Panc1 (cell line): Measurements from ENCODE around the gene ZNF644. TPM values are rescaled to one million over a fixed set of nuclear protein-coding genes. Genes with fewer than 3 reads are reported as not detected.

Experiments
- ATAC-seq: fragments of 200-7000 bp; cut with Tn5 transposase; 2 replicates; pipeline ENCODE4 v1.9.1; 2020; ENCODE audit warnings: mild to moderate bottlenecking, moderate library complexity
- BruUV-seq: library from RNA; stranded (reverse); fragments of 400-500 nt; replicated peaks from 2 replicates; lab custom pipeline; 2021; lab: Mats Ljungman, UMichigan
- CTCF ChIA-PET: fragments of 300-600 bp; sonication (Branson Sonifier 250); formaldehyde crosslinking; loops from one replicate; lab custom pipeline; 2022; ENCODE audit warnings: antibody characterized with exemption; lab: Charles Lee
- POLR2A ChIA-PET: fragments of 300-600 bp; sonication (Branson Sonifier 250); formaldehyde crosslinking; loops from one replicate; lab custom pipeline; 2022; ENCODE audit warnings: antibody characterized with exemption; lab: Charles Lee
- DNase-seq: peaks from one replicate; pipeline ENCODE4 v3.0.0-alpha.2; 2010; ENCODE audit warnings: low read depth, low spot score
- H3K27ac ChIP-seq: 2 replicates; pipeline ENCODE4 v1.5.1; 2011; ENCODE audit warnings: mild to moderate bottlenecking, low read length, inconsistent platforms
- H3K27me3 ChIP-seq: fragments of 200-500 bp; sonication (Bioruptor generic); 2 replicates; pipeline ENCODE4 v1.6.0; 2014; ENCODE audit warnings: low read length, inconsistent platforms; ENCODE audit not compliant: control insufficient read depth, insufficient read depth
- H3K36me3 ChIP-seq: fragments of 200-500 bp; sonication (Bioruptor generic); 2 replicates; pipeline ENCODE4 v1.5.1; 2014; ENCODE audit warnings: inconsistent platforms, mild to moderate bottlenecking, low read length, moderate library complexity; ENCODE audit not compliant: control insufficient read depth, insufficient read depth
- H3K4me1 ChIP-seq: 2 replicates; pipeline ENCODE4 v1.5.1; 2011; ENCODE audit warnings: inconsistent platforms, mild to moderate bottlenecking, low read length, moderate library complexity; ENCODE audit not compliant: control insufficient read depth, insufficient read depth
- H3K4me3 ChIP-seq, 2 experiments: 2 replicates each; pipeline ENCODE4 v1.5.1; 2011 to 2012; ENCODE audit warnings: low read depth in 2 of 2, low read length in 2 of 2, mild to moderate bottlenecking in 2 of 2, inconsistent platforms in 1 of 2, moderate library complexity in 1 of 2
- H3K9me3 ChIP-seq: fragments of 200-500 bp; sonication (Bioruptor generic); 2 replicates; pipeline ENCODE4 v1.5.1; 2014; ENCODE audit warnings: low read depth, mild to moderate bottlenecking, inconsistent platforms, low read length, moderate library complexity; ENCODE audit not compliant: control insufficient read depth, insufficient read depth
- POLR2AphosphoS5 ChIP-seq: IDR thresholded peaks from 2 replicates; pipeline ENCODE4 v1.6.1; 2012; ENCODE audit warnings: mild to moderate bottlenecking, low read depth, low read length, moderate library complexity
- SIN3A ChIP-seq: IDR thresholded peaks from 2 replicates; pipeline ENCODE4 v1.6.1; 2012; ENCODE audit warnings: low read depth, mild to moderate bottlenecking, low read length, moderate library complexity, borderline replicate concordance; ENCODE audit not compliant: insufficient read depth
- TCF7L2 ChIP-seq: IDR thresholded peaks from 2 replicates; pipeline ENCODE4 v1.6.1; 2011; ENCODE audit warnings: mild to moderate bottlenecking, low read depth, low read length, inconsistent platforms
- in situ Hi-C: cut with HindIII; loops from 2 replicates; pipeline ENCODE4 v1.10.0; 2016; ENCODE audit warnings: low sequenced_read_pairs, low pct_unique_long_range_greater_than_20kb
- intact Hi-C: fragments of 100-400 bp; cut with micrococcal nuclease; formaldehyde crosslinking; loops from one replicate; pipeline ENCODE4 v1.10.0; 2022; ENCODE audit not compliant: unreplicated experiment
- total RNA-seq: library from RNA; stranded (reverse); gene quantifications from one replicate; pipeline ENCODE4 v1.2.1, GENCODE V29; 2021; ENCODE audit not compliant: unreplicated experiment
- TF ChIP-seq, protein P1 (sequence below): fragments of 450-650 bp; IDR thresholded peaks from 2 replicates; pipeline ENCODE4 v1.5.1; 2017; ENCODE audit warnings: mild to moderate bottlenecking
- TF ChIP-seq, protein P2 (sequence below), 2 experiments: IDR thresholded peaks; 2 replicates each; pipeline ENCODE4 v1.6.1; 2011 to 2012; ENCODE audit warnings: low read depth in 2 of 2, control low read depth in 1 of 2, low read length in 1 of 2, mild to moderate bottlenecking in 1 of 2, moderate library complexity in 1 of 2; ENCODE audit not compliant: insufficient read depth in 1 of 2

Gene ZNF644
- total RNA-seq, 1 experiment from 2014 or later = 74.2 TPM

DNA sequence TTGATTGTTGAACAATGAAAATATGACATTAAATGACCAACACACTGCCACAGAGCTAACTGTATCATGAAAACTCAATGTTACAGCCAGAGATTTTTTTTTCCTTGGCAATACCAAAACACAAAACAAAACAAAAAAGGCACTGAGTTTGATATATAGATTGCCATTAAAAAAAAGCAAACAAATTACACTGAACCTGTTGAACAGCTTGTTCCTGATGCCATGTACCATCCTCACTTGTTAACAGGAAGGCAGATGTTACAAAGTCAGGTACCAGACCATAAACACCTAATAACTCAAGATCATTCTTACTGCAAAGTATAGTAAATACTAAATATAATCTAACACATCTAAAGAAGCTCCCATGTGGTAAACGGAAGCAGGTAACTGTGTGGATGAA is 75.2 kb downstream of the ZNF644 start:
- no peak overlapping the region for H3K4me3 ChIP-seq
- ATAC-seq (no peak), DNase-seq (no peak)
- no TSS peak for BruUV-seq
- no peaks in the 10 kb centered on the region for H3K27me3 ChIP-seq
- no peaks in the 10 kb centered on the region for H3K9me3 ChIP-seq
- ChIA-PET POLR2A (no interaction called here), CTCF (no interaction called here)
- intact Hi-C loops = no loop called here
- no peak overlapping the region for H3K27ac ChIP-seq
- TF ChIP-seq, protein P1, sequence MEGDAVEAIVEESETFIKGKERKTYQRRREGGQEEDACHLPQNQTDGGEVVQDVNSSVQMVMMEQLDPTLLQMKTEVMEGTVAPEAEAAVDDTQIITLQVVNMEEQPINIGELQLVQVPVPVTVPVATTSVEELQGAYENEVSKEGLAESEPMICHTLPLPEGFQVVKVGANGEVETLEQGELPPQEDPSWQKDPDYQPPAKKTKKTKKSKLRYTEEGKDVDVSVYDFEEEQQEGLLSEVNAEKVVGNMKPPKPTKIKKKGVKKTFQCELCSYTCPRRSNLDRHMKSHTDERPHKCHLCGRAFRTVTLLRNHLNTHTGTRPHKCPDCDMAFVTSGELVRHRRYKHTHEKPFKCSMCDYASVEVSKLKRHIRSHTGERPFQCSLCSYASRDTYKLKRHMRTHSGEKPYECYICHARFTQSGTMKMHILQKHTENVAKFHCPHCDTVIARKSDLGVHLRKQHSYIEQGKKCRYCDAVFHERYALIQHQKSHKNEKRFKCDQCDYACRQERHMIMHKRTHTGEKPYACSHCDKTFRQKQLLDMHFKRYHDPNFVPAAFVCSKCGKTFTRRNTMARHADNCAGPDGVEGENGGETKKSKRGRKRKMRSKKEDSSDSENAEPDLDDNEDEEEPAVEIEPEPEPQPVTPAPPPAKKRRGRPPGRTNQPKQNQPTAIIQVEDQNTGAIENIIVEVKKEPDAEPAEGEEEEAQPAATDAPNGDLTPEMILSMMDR = no peak
- TF ChIP-seq, protein P2, sequence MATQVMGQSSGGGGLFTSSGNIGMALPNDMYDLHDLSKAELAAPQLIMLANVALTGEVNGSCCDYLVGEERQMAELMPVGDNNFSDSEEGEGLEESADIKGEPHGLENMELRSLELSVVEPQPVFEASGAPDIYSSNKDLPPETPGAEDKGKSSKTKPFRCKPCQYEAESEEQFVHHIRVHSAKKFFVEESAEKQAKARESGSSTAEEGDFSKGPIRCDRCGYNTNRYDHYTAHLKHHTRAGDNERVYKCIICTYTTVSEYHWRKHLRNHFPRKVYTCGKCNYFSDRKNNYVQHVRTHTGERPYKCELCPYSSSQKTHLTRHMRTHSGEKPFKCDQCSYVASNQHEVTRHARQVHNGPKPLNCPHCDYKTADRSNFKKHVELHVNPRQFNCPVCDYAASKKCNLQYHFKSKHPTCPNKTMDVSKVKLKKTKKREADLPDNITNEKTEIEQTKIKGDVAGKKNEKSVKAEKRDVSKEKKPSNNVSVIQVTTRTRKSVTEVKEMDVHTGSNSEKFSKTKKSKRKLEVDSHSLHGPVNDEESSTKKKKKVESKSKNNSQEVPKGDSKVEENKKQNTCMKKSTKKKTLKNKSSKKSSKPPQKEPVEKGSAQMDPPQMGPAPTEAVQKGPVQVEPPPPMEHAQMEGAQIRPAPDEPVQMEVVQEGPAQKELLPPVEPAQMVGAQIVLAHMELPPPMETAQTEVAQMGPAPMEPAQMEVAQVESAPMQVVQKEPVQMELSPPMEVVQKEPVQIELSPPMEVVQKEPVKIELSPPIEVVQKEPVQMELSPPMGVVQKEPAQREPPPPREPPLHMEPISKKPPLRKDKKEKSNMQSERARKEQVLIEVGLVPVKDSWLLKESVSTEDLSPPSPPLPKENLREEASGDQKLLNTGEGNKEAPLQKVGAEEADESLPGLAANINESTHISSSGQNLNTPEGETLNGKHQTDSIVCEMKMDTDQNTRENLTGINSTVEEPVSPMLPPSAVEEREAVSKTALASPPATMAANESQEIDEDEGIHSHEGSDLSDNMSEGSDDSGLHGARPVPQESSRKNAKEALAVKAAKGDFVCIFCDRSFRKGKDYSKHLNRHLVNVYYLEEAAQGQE (IDR thresholded peaks at IDR 0.05; ENCODE audit: insufficient read depth in 1 of 2, low read depth in 2 of 2, low read length in 1 of 2) = no peak
- TF ChIP-seq SIN3A = no peak
- no peak for TF ChIP-seq POLR2AphosphoS5
- TF ChIP-seq TCF7L2 = no peak
- H3K36me3 ChIP-seq = peaks cover 6% of the 10 kb centered on the region; the same call in 1 of the 2 replicates
- H3K4me1 ChIP-seq = peaks cover 11% of the 10 kb centered on the region; the same call in 1 of the 2 replicates
- in situ Hi-C loops = no loop called here

- no peak for TF ChIP-seq SIN3A
- TF ChIP-seq, protein P2 (IDR thresholded peaks at IDR 0.05; ENCODE audit: insufficient read depth in 1 of 2, low read depth in 2 of 2, low read length in 1 of 2) = no peak
- no peak for TF ChIP-seq TCF7L2
- TF ChIP-seq, protein P1 = no peak
- in situ Hi-C loops (no loop called here), intact Hi-C loops (no loop called here)
- DNase-seq (no peak), ATAC-seq (no peak)
- Histone ChIP-seq H3K4me1 (0 out of 2 replicates have a peak, but pooled peaks cover 3% of the 10 kb centered on the region), H3K4me3 (no peak overlapping the region), H3K27ac (no peak overlapping the region), H3K27me3 (no peaks in the 10 kb centered on the region), H3K36me3 (peaks cover 14% of the 10 kb centered on the region; the same call in 1 of the 2 replicates), H3K9me3 (no peaks in the 10 kb centered on the region)
- BruUV-seq = no TSS peak
- POLR2A ChIA-PET = no interaction called here
- CTCF ChIA-PET = no interaction called here
These were observed 76.5 kb downstream of the ZNF644 start for GRCh38 chr1:90945287-90945686.
